HepG2 (cell line): ENCODE results near the gene TEX35. TPM values are rescaled to one million over a fixed set of nuclear protein-coding genes. Genes with fewer than 3 reads are reported as not detected.

ENCODE experiments used
- KDM3A ChIP-seq: IDR thresholded peaks from 2 replicates; pipeline ENCODE4 v1.6.1; 2018; ENCODE audit warnings: low read depth, missing compliant biosample characterization
- KDM6A ChIP-seq: IDR thresholded peaks from 2 replicates; pipeline ENCODE4 v1.6.1; 2016; ENCODE audit warnings: low read depth
- NFYC ChIP-seq: IDR thresholded peaks from 2 replicates; pipeline ENCODE4 v1.6.1; 2016; ENCODE audit warnings: missing genetic modification reagents, missing compliant biosample characterization
- ZKSCAN5 ChIP-seq: sonication (generic); formaldehyde crosslinking; IDR thresholded peaks from 2 replicates; pipeline ENCODE4 v1.5.1; 2020; ENCODE audit warnings: mild to moderate bottlenecking, missing genetic modification reagents
- ZMYM3 ChIP-seq: sonication (generic); formaldehyde crosslinking; IDR thresholded peaks from 2 replicates; pipeline ENCODE4 v1.5.1; 2020; ENCODE audit warnings: mild to moderate bottlenecking, missing genetic modification reagents
- ZNF333 ChIP-seq: sonication (generic); formaldehyde crosslinking; IDR thresholded peaks from 2 replicates; pipeline ENCODE4 v1.4.0; 2020; ENCODE audit warnings: mild to moderate bottlenecking, missing genetic modification reagents, borderline replicate concordance
- ZNF572 ChIP-seq: sonication (generic); formaldehyde crosslinking; IDR thresholded peaks from 2 replicates; pipeline ENCODE4 v1.5.1; 2020; ENCODE audit warnings: mild to moderate bottlenecking, missing genetic modification reagents
- ZNF672 ChIP-seq: sonication (generic); formaldehyde crosslinking; IDR thresholded peaks from 2 replicates; pipeline ENCODE4 v1.8.1; 2022; ENCODE audit warnings: missing genetic modification reagents
- ZNF746 ChIP-seq: sonication (generic); formaldehyde crosslinking; IDR thresholded peaks from 2 replicates; pipeline ENCODE4 v1.8.0; 2022; ENCODE audit warnings: mild to moderate bottlenecking, missing genetic modification reagents
- ZSCAN29 ChIP-seq: sonication (generic); formaldehyde crosslinking; conservative IDR thresholded peaks from 2 replicates; pipeline ENCODE4 v1.4.0; 2020; ENCODE audit warnings: mild to moderate bottlenecking, missing genetic modification reagents
- polyA plus RNA-seq, 8 experiments: library from polyadenylated mRNA; depleted of rRNA in 3 of 8; stranded (reverse) in 7 of 8; unstranded in 1 of 8; fragments of >200 nt; fragmentation: Illumina TruSeq in 4 of 8; extraction: Trizol in 4 of 8; gene quantifications; 2 replicates each; pipeline versions ENCODE4 v1.2.1 to v1.2.3, GENCODE V29; 2011 to 2016; ENCODE audit warnings: low read depth in 4 of 8, missing spikeins in 1 of 8, mixed read lengths in 1 of 8; ENCODE audit not compliant: insufficient read depth in 1 of 8
- total RNA-seq, 5 experiments: library from RNA; depleted of rRNA; stranded (reverse); fragments of >200 nt; fragmentation: Illumina TruSeq; extraction: Trizol; gene quantifications; 2 replicates each; pipeline ENCODE4 v1.2.3, GENCODE V29; 2016; ENCODE audit warnings: low read depth in 1 of 5
- TF ChIP-seq, protein P1 (sequence below): IDR thresholded peaks from 2 replicates; pipeline ENCODE4 v1.6.1; 2012; ENCODE audit warnings: inconsistent platforms
- TF ChIP-seq, protein P2 (sequence below): sonication (generic); formaldehyde crosslinking; IDR thresholded peaks from 2 replicates; pipeline ENCODE4 v1.4.0; 2020; ENCODE audit warnings: missing genetic modification reagents
- TF ChIP-seq, protein P3 (sequence below): IDR thresholded peaks from 2 replicates; pipeline ENCODE4 v1.6.1; 2016; ENCODE audit warnings: mild to moderate bottlenecking, missing biosample characterization, missing genetic modification reagents
- TF ChIP-seq, protein P4 (sequence below): sonication (generic); formaldehyde crosslinking; IDR thresholded peaks from 2 replicates; pipeline ENCODE4 v1.4.0; 2020; ENCODE audit warnings: missing genetic modification reagents, borderline replicate concordance
- TF ChIP-seq, protein P5 (sequence below): sonication (generic); formaldehyde crosslinking; IDR thresholded peaks from 2 replicates; pipeline ENCODE4 v1.5.1; 2020; ENCODE audit warnings: mild to moderate bottlenecking, missing genetic modification reagents, borderline replicate concordance
- TF ChIP-seq, protein P6 (sequence below): sonication (generic); formaldehyde crosslinking; IDR thresholded peaks from 2 replicates; pipeline ENCODE4 v1.5.0; 2020; ENCODE audit warnings: missing genetic modification reagents
- TF ChIP-seq, protein P7 (sequence below): sonication (generic); formaldehyde crosslinking; IDR thresholded peaks from 2 replicates; pipeline ENCODE4 v1.4.0; 2020; ENCODE audit warnings: mild to moderate bottlenecking, missing genetic modification reagents

The TEX35 gene
- total and polyA plus RNA-seq, 2 of the 13 experiments (the other 11 are each of a cell fraction or from before 2014, with no cell fraction given), result not detected

DNA sequence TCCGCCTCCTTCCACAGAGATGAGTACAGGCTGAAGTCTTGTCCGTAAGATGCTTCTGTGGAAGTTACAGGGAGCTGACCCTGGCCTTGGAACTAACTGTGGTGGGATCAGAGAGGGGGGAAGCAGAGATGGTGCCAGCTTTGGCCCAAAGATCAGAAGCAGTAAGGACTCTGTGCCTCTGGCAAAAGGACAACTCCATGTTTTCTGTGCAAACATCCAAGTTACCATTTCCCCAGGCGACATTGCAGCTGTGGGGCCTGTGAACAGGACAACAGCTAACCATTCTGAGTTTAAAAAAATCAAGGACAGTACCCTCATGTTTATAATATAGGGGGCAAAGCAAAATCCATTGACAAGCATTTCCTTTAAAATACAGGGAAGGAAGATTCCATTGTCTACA is 38.4 kb downstream of the TEX35 start (continued):
- TF ChIP-seq, protein P1, sequence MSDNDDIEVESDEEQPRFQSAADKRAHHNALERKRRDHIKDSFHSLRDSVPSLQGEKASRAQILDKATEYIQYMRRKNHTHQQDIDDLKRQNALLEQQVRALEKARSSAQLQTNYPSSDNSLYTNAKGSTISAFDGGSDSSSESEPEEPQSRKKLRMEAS, result peak; percentile 52
- 0 out of 2 replicates have a peak, but pooled peaks have one; percentile 7 for TF ChIP-seq ZMYM3 (CRISPR knock-in tag)
- 0 out of 2 replicates have a peak, but pooled peaks have one; percentile 61 for TF ChIP-seq KDM6A
- TF ChIP-seq, protein P2, sequence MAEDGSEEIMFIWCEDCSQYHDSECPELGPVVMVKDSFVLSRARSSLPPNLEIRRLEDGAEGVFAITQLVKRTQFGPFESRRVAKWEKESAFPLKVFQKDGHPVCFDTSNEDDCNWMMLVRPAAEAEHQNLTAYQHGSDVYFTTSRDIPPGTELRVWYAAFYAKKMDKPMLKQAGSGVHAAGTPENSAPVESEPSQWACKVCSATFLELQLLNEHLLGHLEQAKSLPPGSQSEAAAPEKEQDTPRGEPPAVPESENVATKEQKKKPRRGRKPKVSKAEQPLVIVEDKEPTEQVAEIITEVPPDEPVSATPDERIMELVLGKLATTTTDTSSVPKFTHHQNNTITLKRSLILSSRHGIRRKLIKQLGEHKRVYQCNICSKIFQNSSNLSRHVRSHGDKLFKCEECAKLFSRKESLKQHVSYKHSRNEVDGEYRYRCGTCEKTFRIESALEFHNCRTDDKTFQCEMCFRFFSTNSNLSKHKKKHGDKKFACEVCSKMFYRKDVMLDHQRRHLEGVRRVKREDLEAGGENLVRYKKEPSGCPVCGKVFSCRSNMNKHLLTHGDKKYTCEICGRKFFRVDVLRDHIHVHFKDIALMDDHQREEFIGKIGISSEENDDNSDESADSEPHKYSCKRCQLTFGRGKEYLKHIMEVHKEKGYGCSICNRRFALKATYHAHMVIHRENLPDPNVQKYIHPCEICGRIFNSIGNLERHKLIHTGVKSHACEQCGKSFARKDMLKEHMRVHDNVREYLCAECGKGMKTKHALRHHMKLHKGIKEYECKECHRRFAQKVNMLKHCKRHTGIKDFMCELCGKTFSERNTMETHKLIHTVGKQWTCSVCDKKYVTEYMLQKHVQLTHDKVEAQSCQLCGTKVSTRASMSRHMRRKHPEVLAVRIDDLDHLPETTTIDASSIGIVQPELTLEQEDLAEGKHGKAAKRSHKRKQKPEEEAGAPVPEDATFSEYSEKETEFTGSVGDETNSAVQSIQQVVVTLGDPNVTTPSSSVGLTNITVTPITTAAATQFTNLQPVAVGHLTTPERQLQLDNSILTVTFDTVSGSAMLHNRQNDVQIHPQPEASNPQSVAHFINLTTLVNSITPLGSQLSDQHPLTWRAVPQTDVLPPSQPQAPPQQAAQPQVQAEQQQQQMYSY (CRISPR knock-in tag), result no peak
- TF ChIP-seq ZNF333 (CRISPR knock-in tag), result no peak
- TF ChIP-seq, protein P3, sequence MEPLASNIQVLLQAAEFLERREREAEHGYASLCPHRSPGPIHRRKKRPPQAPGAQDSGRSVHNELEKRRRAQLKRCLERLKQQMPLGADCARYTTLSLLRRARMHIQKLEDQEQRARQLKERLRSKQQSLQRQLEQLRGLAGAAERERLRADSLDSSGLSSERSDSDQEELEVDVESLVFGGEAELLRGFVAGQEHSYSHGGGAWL, result no peak
- 0 out of 2 replicates have a peak, but pooled peaks have one; percentile 25 for TF ChIP-seq ZSCAN29
- no peak for TF ChIP-seq KDM3A (CRISPR knock-in tag)
- TF ChIP-seq, protein P4, sequence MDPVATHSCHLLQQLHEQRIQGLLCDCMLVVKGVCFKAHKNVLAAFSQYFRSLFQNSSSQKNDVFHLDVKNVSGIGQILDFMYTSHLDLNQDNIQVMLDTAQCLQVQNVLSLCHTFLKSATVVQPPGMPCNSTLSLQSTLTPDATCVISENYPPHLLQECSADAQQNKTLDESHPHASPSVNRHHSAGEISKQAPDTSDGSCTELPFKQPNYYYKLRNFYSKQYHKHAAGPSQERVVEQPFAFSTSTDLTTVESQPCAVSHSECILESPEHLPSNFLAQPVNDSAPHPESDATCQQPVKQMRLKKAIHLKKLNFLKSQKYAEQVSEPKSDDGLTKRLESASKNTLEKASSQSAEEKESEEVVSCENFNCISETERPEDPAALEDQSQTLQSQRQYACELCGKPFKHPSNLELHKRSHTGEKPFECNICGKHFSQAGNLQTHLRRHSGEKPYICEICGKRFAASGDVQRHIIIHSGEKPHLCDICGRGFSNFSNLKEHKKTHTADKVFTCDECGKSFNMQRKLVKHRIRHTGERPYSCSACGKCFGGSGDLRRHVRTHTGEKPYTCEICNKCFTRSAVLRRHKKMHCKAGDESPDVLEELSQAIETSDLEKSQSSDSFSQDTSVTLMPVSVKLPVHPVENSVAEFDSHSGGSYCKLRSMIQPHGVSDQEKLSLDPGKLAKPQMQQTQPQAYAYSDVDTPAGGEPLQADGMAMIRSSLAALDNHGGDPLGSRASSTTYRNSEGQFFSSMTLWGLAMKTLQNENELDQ (CRISPR knock-in tag), result no peak
- no peak for TF ChIP-seq ZKSCAN5
- TF ChIP-seq ZNF672 (CRISPR knock-in tag), result no peak
- TF ChIP-seq, protein P5, sequence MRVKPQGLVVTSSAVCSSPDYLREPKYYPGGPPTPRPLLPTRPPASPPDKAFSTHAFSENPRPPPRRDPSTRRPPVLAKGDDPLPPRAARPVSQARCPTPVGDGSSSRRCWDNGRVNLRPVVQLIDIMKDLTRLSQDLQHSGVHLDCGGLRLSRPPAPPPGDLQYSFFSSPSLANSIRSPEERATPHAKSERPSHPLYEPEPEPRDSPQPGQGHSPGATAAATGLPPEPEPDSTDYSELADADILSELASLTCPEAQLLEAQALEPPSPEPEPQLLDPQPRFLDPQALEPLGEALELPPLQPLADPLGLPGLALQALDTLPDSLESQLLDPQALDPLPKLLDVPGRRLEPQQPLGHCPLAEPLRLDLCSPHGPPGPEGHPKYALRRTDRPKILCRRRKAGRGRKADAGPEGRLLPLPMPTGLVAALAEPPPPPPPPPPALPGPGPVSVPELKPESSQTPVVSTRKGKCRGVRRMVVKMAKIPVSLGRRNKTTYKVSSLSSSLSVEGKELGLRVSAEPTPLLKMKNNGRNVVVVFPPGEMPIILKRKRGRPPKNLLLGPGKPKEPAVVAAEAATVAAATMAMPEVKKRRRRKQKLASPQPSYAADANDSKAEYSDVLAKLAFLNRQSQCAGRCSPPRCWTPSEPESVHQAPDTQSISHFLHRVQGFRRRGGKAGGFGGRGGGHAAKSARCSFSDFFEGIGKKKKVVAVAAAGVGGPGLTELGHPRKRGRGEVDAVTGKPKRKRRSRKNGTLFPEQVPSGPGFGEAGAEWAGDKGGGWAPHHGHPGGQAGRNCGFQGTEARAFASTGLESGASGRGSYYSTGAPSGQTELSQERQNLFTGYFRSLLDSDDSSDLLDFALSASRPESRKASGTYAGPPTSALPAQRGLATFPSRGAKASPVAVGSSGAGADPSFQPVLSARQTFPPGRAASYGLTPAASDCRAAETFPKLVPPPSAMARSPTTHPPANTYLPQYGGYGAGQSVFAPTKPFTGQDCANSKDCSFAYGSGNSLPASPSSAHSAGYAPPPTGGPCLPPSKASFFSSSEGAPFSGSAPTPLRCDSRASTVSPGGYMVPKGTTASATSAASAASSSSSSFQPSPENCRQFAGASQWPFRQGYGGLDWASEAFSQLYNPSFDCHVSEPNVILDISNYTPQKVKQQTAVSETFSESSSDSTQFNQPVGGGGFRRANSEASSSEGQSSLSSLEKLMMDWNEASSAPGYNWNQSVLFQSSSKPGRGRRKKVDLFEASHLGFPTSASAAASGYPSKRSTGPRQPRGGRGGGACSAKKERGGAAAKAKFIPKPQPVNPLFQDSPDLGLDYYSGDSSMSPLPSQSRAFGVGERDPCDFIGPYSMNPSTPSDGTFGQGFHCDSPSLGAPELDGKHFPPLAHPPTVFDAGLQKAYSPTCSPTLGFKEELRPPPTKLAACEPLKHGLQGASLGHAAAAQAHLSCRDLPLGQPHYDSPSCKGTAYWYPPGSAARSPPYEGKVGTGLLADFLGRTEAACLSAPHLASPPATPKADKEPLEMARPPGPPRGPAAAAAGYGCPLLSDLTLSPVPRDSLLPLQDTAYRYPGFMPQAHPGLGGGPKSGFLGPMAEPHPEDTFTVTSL, result peak; percentile 24; the same call in 1 of the 2 replicates
- peak; percentile 61; the same call in 1 of the 2 replicates for TF ChIP-seq ZNF746 (CRISPR knock-in tag)
- TF ChIP-seq, protein P6, sequence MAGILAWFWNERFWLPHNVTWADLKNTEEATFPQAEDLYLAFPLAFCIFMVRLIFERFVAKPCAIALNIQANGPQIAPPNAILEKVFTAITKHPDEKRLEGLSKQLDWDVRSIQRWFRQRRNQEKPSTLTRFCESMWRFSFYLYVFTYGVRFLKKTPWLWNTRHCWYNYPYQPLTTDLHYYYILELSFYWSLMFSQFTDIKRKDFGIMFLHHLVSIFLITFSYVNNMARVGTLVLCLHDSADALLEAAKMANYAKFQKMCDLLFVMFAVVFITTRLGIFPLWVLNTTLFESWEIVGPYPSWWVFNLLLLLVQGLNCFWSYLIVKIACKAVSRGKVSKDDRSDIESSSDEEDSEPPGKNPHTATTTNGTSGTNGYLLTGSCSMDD, result no peak
- TF ChIP-seq, protein P7, sequence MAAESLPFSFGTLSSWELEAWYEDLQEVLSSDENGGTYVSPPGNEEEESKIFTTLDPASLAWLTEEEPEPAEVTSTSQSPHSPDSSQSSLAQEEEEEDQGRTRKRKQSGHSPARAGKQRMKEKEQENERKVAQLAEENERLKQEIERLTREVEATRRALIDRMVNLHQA (CRISPR knock-in tag), result no peak
- no peak for TF ChIP-seq NFYC (CRISPR knock-in tag)
- TF ChIP-seq ZNF572 (CRISPR knock-in tag), result no peak
